GM23248 (cell line): ENCODE measurements around the gene FAM168A.

Source experiments
- EZH2 ChIP-seq: fragments of 200-600 bp; sonication (generic); IDR thresholded peaks from 2 replicates; pipeline ENCODE4 v1.6.1; 2018; ENCODE audit warnings: antibody characterized with exemption, mild to moderate bottlenecking; ENCODE audit not compliant: insufficient read depth, poor library complexity, severe bottlenecking
- EZH2phosphoT487 ChIP-seq: fragments of 200-600 bp; sonication (generic); IDR thresholded peaks from 2 replicates; pipeline ENCODE4 v1.6.1; 2018; ENCODE audit warnings: antibody characterized with exemption, moderate library complexity, mild to moderate bottlenecking, low read depth; ENCODE audit not compliant: insufficient read depth

- no peak for TF ChIP-seq EZH2
- no peak for TF ChIP-seq EZH2phosphoT487
Observed at GRCh38 chr11:73614591-73614990, 16.7 kb upstream of the FAM168A start.
